Subcutaneous adipose tissue (tissue), 4 donors: ENCODE measurements around the gene ABCA3. TPM values are rescaled to one million over a fixed set of nuclear protein-coding genes. Genes with fewer than 3 reads are reported as not detected.

Experiments used
- CTCF ChIP-seq: fragments of 450-650 bp; IDR thresholded peaks from one replicate; pipeline ENCODE4 v1.5.1; 2016; ENCODE audit warnings: low read depth, mild to moderate bottlenecking, control low read depth, antibody characterized with exemption, moderate library complexity
- total RNA-seq, 4 donors: library from RNA; depleted of rRNA; stranded (reverse); fragments of >200 nt; gene quantifications; one replicate each; pipeline ENCODE4 v1.1.0, GENCODE V29; 2016

ABCA3 gene
- total RNA-seq, 4 donors from 2014 or later: 7.0 to 24.9 (median 9.5) TPM

GRCh38 chr16:2333772-2334379 is 6.7 kb downstream of the ABCA3 start:
- TF ChIP-seq CTCF: no peak

- no peak for TF ChIP-seq CTCF
Measured at GRCh38 chr16:2333231-2333630, 7.3 kb downstream of the ABCA3 start.

GRCh38 chr16:2331931-2332267 is 8.6 kb downstream of the ABCA3 start:
- no peak for TF ChIP-seq CTCF

GRCh38 chr16:2331199-2331930 is 9.2 kb downstream of the ABCA3 start:
- no peak for TF ChIP-seq CTCF

GRCh38 chr16:2329532-2329931 is 11.0 kb downstream of the ABCA3 start:
- TF ChIP-seq CTCF: no peak

- TF ChIP-seq CTCF: no peak
Measured at GRCh38 chr16:2328428-2328827, 12.1 kb downstream of the ABCA3 start.

GRCh38 chr16:2326191-2326590 is 14.3 kb downstream of the ABCA3 start:
- TF ChIP-seq CTCF: no peak
